Activated naive CD4-positive, alpha-beta T cell treated with anti-CD3 and anti-CD28 coated beads, Interleukin-2, amount 10 ng/mL, durations not matched to agents 5 hours and 36 hours (primary cell): ENCODE data around the gene ELF4. TPM values are rescaled to one million over a fixed set of nuclear protein-coding genes. Genes with fewer than 3 reads are reported as not detected.

ENCODE experiments used
- total RNA-seq, 2 experiments: library from RNA; stranded (reverse); gene quantifications; one replicate each; pipeline ENCODE4 v1.2.3, GENCODE V29; 2021

ELF4 gene
- total RNA-seq, result 10 to 100 TPM; 34.8 to 36.7 TPM

GRCh38 chrX:130110379-130111219 lies at the start of gene ELF4:
TSS of gene ELF4 (minus strand) at chrX:130110497. CDS start at chrX:130081330, 29,167 bp downstream.

Other genes starting within 250 kb of the ELF4 start
- gene UTP14A, start 204.3 kb downstream of the ELF4 start, total RNA-seq, result 10 to 100 TPM; 22.7 to 23.8 TPM
- 1 to 10 TPM; 7.1 to 7.6 TPM for gene BCORL1, start 127.9 kb downstream of the ELF4 start, total RNA-seq
- gene AIFM1, start 55.3 kb upstream of the ELF4 start, total RNA-seq, result 10 to 100 TPM; 29.2 to 33.8 TPM
- gene RAB33A, start 61.5 kb upstream of the ELF4 start, total RNA-seq, result 10 to 100 TPM; 21.3 to 21.8 TPM
- 1 to 10 TPM; 3.8 to 5.0 TPM for gene ZNF280C, start 158.4 kb upstream of the ELF4 start, total RNA-seq
- gene SLC25A14, start 229.4 kb upstream of the ELF4 start, total RNA-seq, result 10 to 100 TPM; 11.7 to 12.9 TPM